Measurements from ENCODE around the gene KRTAP2-2. TPM values are rescaled to one million over a fixed set of nuclear protein-coding genes. Genes with fewer than 3 reads are reported as not detected.

Gene KRTAP2-2
- total and polyA plus RNA-seq, 10 of the 15 experiments (the other 5 are each of a cell fraction or from before 2014, with no cell fraction given), result not detected

DNA sequence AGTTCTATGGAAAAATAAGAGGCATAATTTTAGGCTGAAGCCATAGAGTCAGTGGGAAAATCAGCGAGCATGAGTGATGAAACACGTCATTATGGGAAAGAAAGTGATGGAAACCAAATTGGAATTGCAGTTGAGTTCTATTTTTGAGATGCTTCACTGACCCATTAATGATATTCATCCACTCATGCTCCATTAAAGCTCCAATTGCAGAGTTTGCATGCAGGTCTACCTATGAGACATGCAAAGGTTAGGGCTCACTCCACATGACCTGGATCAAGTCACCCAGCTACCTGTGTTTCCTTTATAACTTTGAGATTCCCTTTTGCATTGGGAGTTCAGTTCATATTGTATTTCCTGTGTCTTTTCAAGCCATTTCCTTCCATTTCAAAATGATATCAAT lies 18.6 kb upstream of the KRTAP2-2 start:
- Histone ChIP-seq H3K4me3 (no peak overlapping the region), H4K20me1 (ENCODE audit: control insufficient read depth, insufficient read depth) (no peaks in the 10 kb centered on the region), H3K9me3 (replicated peaks; ENCODE audit: control insufficient read depth, insufficient read depth, low read length) (no peaks in the 10 kb centered on the region), H3K4me1 (ENCODE audit: control insufficient read depth, insufficient read depth, low read length) (no peaks in the 10 kb centered on the region), H3K27ac (ENCODE audit: control insufficient read depth, insufficient read depth) (no peak overlapping the region), H3K27me3 (replicated peaks in 1 of 2; ENCODE audit: control insufficient read depth in 2 of 2, insufficient read depth in 2 of 2, low read length in 1 of 2) (no peaks in the 10 kb centered on the region; a peak in 1 of 4 replicates), H2AFZ (ENCODE audit: control insufficient read depth, low read depth, low read length) (no peak overlapping the region), H3K9ac (ENCODE audit: control insufficient read depth, insufficient read depth, low read length) (no peak overlapping the region), H3K36me3 (ENCODE audit: control insufficient read depth in 2 of 2, insufficient read depth in 2 of 2, low read length in 1 of 2) (no peaks in the 10 kb centered on the region), H3K79me2 (ENCODE audit: control insufficient read depth, insufficient read depth, low read length) (no peaks in the 10 kb centered on the region), H3K4me2 (ENCODE audit: control insufficient read depth, insufficient read depth) (no peak overlapping the region)
- ATAC-seq (no peak), FAIRE-seq (peak; percentile 56), DNase-seq (ENCODE audit: low read depth, low spot score) (no peak)
- in situ Hi-C loops (cut with MboI) (no loop called here), intact Hi-C loops (cut with micrococcal nuclease; ENCODE audit: unreplicated experiment) (no loop called here)
- WGBS (ENCODE audit: insufficient coverage, insufficient replicate concordance, low lambda C conversion rate, missing lambda C conversion rate), result 0% methylated on average over 2 of the region's 2 CpGs
- ChIA-PET POLR2A (no interaction called here), SMC1A (ENCODE audit: uncharacterized antibody, unreplicated experiment) (interaction anchor here (0.7 kb wide), 1 partner anchor 163 kb away, joined by 3 read pairs; no protein-coding TSS in a partner anchor), RAD21 (ENCODE audit: unreplicated experiment) (no interaction called here), CTCF (interaction anchor here (0.6 kb wide), 1 partner anchor 212 kb away, joined by 4 read pairs; no protein-coding TSS in a partner anchor)
- TF ChIP-seq TCF12 (IDR thresholded peaks at IDR 0.05; ENCODE audit: low read depth, low read length) (no peak), RB1 (IDR thresholded peaks at IDR 0.05; ENCODE audit: borderline replicate concordance) (no peak), EED (IDR thresholded peaks at IDR 0.05; ENCODE audit: low read depth) (no peak), SMAD5 (IDR thresholded peaks at IDR 0.05; ENCODE audit: low read depth) (no peak), CBX5 (IDR thresholded peaks at IDR 0.05; ENCODE audit: low read depth) (no peak), ASH2L (IDR thresholded peaks at IDR 0.05; ENCODE audit: borderline replicate concordance, low read depth) (no peak), NFYA (IDR thresholded peaks at IDR 0.05; ENCODE audit: borderline replicate concordance, low read depth, low read length) (no peak), PAX5 (IDR thresholded peaks at IDR 0.05; ENCODE audit: borderline replicate concordance, low read depth, low read length) (no peak)
- BruUV-seq (replicated peaks), result no TSS peak

DNA sequence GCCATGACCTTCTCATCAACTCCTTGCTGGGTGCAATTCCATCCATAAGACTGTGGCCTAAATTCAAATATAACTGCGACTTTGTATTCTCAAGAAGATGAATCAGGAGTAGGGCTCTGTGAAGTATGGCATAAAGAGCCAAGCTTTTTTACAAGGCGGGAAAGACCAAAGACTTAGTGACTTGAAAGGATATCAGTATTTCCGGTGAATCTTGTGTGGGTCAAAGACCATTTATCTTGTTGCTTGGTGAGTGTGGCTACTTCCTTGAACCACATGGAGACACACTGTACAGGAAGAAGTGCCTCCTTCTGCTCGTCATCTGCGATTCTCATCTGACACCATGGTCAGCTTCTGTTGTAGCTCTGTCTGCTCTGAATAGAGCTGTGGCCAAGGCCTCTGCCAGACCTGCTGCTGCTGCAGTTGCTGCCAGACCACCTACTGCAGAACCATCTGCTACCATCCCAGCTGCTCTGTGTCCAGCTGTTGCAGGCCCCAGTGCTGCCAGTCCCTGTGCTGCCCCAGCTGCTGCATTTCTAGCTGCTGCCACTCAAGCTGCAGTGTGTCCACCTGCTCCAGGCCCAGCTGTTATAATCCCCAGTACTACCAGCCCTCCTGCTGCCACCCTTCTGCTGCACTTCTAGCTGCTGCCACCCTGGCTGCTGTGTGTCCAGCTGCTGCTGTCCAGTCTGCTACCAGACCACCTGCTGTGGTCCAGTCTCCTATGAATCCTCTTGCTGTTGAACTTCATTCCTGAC lies 16.8 kb upstream of the KRTAP2-2 start:
- no peak for DNase-seq (ENCODE audit: low read depth, low spot score)
- Histone ChIP-seq H3K4me1 (ENCODE audit: control insufficient read depth, insufficient read depth, low read length) (no peaks in the 10 kb centered on the region), H3K4me2 (ENCODE audit: control insufficient read depth, insufficient read depth) (no peak overlapping the region), H3K27ac (ENCODE audit: control insufficient read depth, insufficient read depth) (no peak overlapping the region), H2AFZ (ENCODE audit: control insufficient read depth, low read depth, low read length) (no peak overlapping the region), H3K9ac (ENCODE audit: control insufficient read depth, insufficient read depth, low read length) (no peak overlapping the region), H3K27me3 (replicated peaks in 1 of 2; ENCODE audit: control insufficient read depth in 2 of 2, insufficient read depth in 2 of 2, low read length in 1 of 2) (no peaks in the 10 kb centered on the region; a peak in 1 of 4 replicates), H4K20me1 (ENCODE audit: control insufficient read depth, insufficient read depth) (no peaks in the 10 kb centered on the region), H3K9me3 (replicated peaks; ENCODE audit: control insufficient read depth, insufficient read depth, low read length) (no peaks in the 10 kb centered on the region), H3K4me3 (no peak overlapping the region), H3K79me2 (ENCODE audit: control insufficient read depth, insufficient read depth, low read length) (no peaks in the 10 kb centered on the region), H3K36me3 (ENCODE audit: control insufficient read depth in 2 of 2, insufficient read depth in 2 of 2, low read length in 1 of 2) (no peaks in the 10 kb centered on the region)
- no peak for FAIRE-seq
- BruUV-seq (replicated peaks), result no TSS peak
- WGBS (ENCODE audit: insufficient coverage, insufficient replicate concordance, low lambda C conversion rate, missing lambda C conversion rate), result 43% methylated on average over 5 of the region's 5 CpGs
- ChIA-PET SMC1A (ENCODE audit: uncharacterized antibody, unreplicated experiment) (no interaction called here), CTCF (no interaction called here), POLR2A (no interaction called here), RAD21 (ENCODE audit: unreplicated experiment) (no interaction called here)
- intact Hi-C loops (cut with micrococcal nuclease; ENCODE audit: unreplicated experiment) (no loop called here), in situ Hi-C loops (cut with MboI) (no loop called here)
- ATAC-seq, result no peak
- TF ChIP-seq BHLHE40 (IDR thresholded peaks at IDR 0.05; ENCODE audit: borderline replicate concordance in 1 of 2, low read depth in 2 of 2, low read length in 1 of 2), result no peak
- no peak for TF ChIP-seq BMI1 (IDR thresholded peaks at IDR 0.05; ENCODE audit: borderline replicate concordance)
- no peak for TF ChIP-seq SPI1 (IDR thresholded peaks at IDR 0.05; ENCODE audit: borderline replicate concordance, insufficient read depth, low read depth, low read length)
- TF ChIP-seq, protein P1, sequence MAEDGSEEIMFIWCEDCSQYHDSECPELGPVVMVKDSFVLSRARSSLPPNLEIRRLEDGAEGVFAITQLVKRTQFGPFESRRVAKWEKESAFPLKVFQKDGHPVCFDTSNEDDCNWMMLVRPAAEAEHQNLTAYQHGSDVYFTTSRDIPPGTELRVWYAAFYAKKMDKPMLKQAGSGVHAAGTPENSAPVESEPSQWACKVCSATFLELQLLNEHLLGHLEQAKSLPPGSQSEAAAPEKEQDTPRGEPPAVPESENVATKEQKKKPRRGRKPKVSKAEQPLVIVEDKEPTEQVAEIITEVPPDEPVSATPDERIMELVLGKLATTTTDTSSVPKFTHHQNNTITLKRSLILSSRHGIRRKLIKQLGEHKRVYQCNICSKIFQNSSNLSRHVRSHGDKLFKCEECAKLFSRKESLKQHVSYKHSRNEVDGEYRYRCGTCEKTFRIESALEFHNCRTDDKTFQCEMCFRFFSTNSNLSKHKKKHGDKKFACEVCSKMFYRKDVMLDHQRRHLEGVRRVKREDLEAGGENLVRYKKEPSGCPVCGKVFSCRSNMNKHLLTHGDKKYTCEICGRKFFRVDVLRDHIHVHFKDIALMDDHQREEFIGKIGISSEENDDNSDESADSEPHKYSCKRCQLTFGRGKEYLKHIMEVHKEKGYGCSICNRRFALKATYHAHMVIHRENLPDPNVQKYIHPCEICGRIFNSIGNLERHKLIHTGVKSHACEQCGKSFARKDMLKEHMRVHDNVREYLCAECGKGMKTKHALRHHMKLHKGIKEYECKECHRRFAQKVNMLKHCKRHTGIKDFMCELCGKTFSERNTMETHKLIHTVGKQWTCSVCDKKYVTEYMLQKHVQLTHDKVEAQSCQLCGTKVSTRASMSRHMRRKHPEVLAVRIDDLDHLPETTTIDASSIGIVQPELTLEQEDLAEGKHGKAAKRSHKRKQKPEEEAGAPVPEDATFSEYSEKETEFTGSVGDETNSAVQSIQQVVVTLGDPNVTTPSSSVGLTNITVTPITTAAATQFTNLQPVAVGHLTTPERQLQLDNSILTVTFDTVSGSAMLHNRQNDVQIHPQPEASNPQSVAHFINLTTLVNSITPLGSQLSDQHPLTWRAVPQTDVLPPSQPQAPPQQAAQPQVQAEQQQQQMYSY (CRISPR knock-in tag; IDR thresholded peaks at IDR 0.05), result no peak

All from GM12878 (cell line).